SK-N-SH (cell line): ENCODE results near the gene NAA40. TPM values are rescaled to one million over a fixed set of nuclear protein-coding genes. Genes with fewer than 3 reads are reported as not detected.
A peak's percentile ranks its signal among the peaks of the same experiment; 100 is the strongest.
"Not testable (repeated sequence)": the region's sequence is repeated elsewhere in the genome, so short reads cannot be mapped to it uniquely, and the experiment has no call there.

ENCODE experiments used
- CTCF ChIA-PET: fragments of 300-600, 350-600 bp; formaldehyde crosslinking; extraction: SDS; loops from one replicate; lab custom pipeline; 2021; lab: Yijun Ruan, JAX
- POLR2A ChIA-PET: fragments of 350-600 bp; sonication (Branson Sonifier 250); formaldehyde crosslinking; extraction: SDS; loops from one replicate; lab custom pipeline; 2020; ENCODE audit warnings: antibody characterized with exemption, inconsistent platforms; lab: Yijun Ruan, JAX
- DNase-seq: peaks from one replicate; pipeline ENCODE4 v3.0.0; 2012
- H2AFZ ChIP-seq: fragments of 200-600 bp; sonication (generic); 2 replicates; pipeline ENCODE4 v1.8.1; 2016; ENCODE audit warnings: antibody characterized with exemption, mild to moderate bottlenecking, low read depth
- H3F3A ChIP-seq: fragments of 200-600 bp; sonication (generic); replicated peaks from 2 replicates; pipeline ENCODE3; 2016; ENCODE audit warnings: antibody characterized with exemption, mild to moderate bottlenecking; ENCODE audit not compliant: insufficient read depth
- H3K27ac ChIP-seq, 2 experiments: fragments of 200-500 bp in 1 of 2; fragments of 200-600 bp in 1 of 2; sonication (Bioruptor generic) in 1 of 2; sonication (generic), shearing (Covaris generic) in 1 of 2; 2 replicates each; pipeline versions ENCODE4 v1.5.1 to v1.6.1; 2014 to 2016; ENCODE audit warnings: low read depth in 2 of 2, inconsistent platforms in 1 of 2, low read length in 1 of 2, mild to moderate bottlenecking in 1 of 2, mixed read lengths in 1 of 2
- H3K27me3 ChIP-seq: fragments of 200-600 bp; sonication (generic), shearing (Covaris generic); 2 replicates; pipeline ENCODE4 v1.6.1; 2016; ENCODE audit warnings: mixed run types; ENCODE audit not compliant: insufficient read depth
- H3K36me3 ChIP-seq, 2 experiments: fragments of 200-500 bp in 1 of 2; fragments of 200-600 bp in 1 of 2; sonication (Bioruptor generic) in 1 of 2; sonication (generic) in 1 of 2; replicated peaks in 1 of 2; 2 replicates each; pipeline versions ENCODE3 to v1.5.1; 2014 to 2016; ENCODE audit warnings: low read length in 1 of 2, mild to moderate bottlenecking in 1 of 2; ENCODE audit not compliant: insufficient read depth in 2 of 2, control insufficient read depth in 1 of 2
- H3K4me1 ChIP-seq, 2 experiments: fragments of 200-500 bp in 1 of 2; fragments of 200-600 bp in 1 of 2; sonication (Bioruptor generic) in 1 of 2; sonication (generic), shearing (Covaris generic) in 1 of 2; 2 replicates each; pipeline versions ENCODE4 v1.5.1 to v1.6.1; 2014 to 2016; ENCODE audit warnings: low read depth in 1 of 2, low read length in 1 of 2, mixed run types in 1 of 2; ENCODE audit not compliant: insufficient read depth in 2 of 2, control insufficient read depth in 1 of 2
- H3K4me2 ChIP-seq: fragments of 200-600 bp; sonication (generic), shearing (Covaris generic); 2 replicates; pipeline ENCODE4 v1.6.1; 2017; ENCODE audit warnings: mixed run types
- H3K4me3 ChIP-seq, 2 experiments: fragments of 200-500 bp in 1 of 2; fragments of 200-600 bp in 1 of 2; sonication (Bioruptor generic) in 1 of 2; sonication (generic), shearing (Covaris generic) in 1 of 2; 2 replicates each; pipeline versions ENCODE4 v1.5.1 to v1.8.1; 2014 to 2016; ENCODE audit warnings: low read depth in 2 of 2, inconsistent platforms in 1 of 2, low read length in 1 of 2, mild to moderate bottlenecking in 1 of 2, mixed read lengths in 1 of 2, moderate library complexity in 1 of 2
- H3K79me2 ChIP-seq: fragments of 200-600 bp; sonication (generic); 2 replicates; pipeline ENCODE4 v1.8.1; 2017; ENCODE audit warnings: mild to moderate bottlenecking; ENCODE audit not compliant: insufficient read depth
- H3K9ac ChIP-seq: fragments of 200-600 bp; sonication (generic); 2 replicates; pipeline ENCODE4 v1.6.1; 2017; ENCODE audit warnings: mixed run types
- H3K9me2 ChIP-seq: fragments of 200-600 bp; sonication (generic); 2 replicates; pipeline ENCODE4 v1.6.1; 2017; ENCODE audit warnings: mixed run types
- H3K9me3 ChIP-seq: fragments of 200-600 bp; sonication (generic); 2 replicates; pipeline ENCODE4 v1.6.1; 2017; ENCODE audit warnings: mixed run types, mild to moderate bottlenecking, moderate library complexity
- H4K20me1 ChIP-seq: fragments of 200-600 bp; sonication (generic); 2 replicates; pipeline ENCODE4 v1.6.1; 2017; ENCODE audit warnings: mild to moderate bottlenecking, mixed run types; ENCODE audit not compliant: insufficient read depth
- ELF1 ChIP-seq: IDR thresholded peaks from 2 replicates; pipeline ENCODE4 v1.4.0; 2012
- EP300 ChIP-seq, 2 experiments: IDR thresholded peaks; 2 replicates each; pipeline versions ENCODE4 v1.4.0 to v1.6.1; 2012; ENCODE audit warnings: borderline replicate concordance in 1 of 2, low read depth in 1 of 2, low read length in 1 of 2
- FOXJ3 ChIP-seq: sonication (generic); formaldehyde crosslinking; IDR thresholded peaks from 2 replicates; pipeline ENCODE4 v1.5.1; 2020; ENCODE audit warnings: mild to moderate bottlenecking, missing genetic modification reagents
- JUND ChIP-seq: IDR thresholded peaks from 2 replicates; pipeline ENCODE4 v1.4.0; 2012
- MXI1 ChIP-seq: IDR thresholded peaks from 2 replicates; pipeline ENCODE4 v1.6.1; 2012; ENCODE audit warnings: mild to moderate bottlenecking, low read depth, low read length, improper control_type of control experiment
- NFIC ChIP-seq: IDR thresholded peaks from 2 replicates; pipeline ENCODE4 v1.4.0; 2012; ENCODE audit warnings: borderline replicate concordance
- NRF1 ChIP-seq: IDR thresholded peaks from 2 replicates; pipeline ENCODE4 v1.6.1; 2012; ENCODE audit warnings: low read depth, mild to moderate bottlenecking, low read length
- POLR2AphosphoS5 ChIP-seq: IDR thresholded peaks from 2 replicates; pipeline ENCODE4 v1.6.1; 2012; ENCODE audit warnings: low read depth, low read length
- RAD21 ChIP-seq: IDR thresholded peaks from 2 replicates; pipeline ENCODE4 v1.6.1; 2012; ENCODE audit warnings: mild to moderate bottlenecking, low read length
- REST ChIP-seq: IDR thresholded peaks from 2 replicates; pipeline ENCODE4 v1.6.1; 2012; ENCODE audit warnings: mild to moderate bottlenecking, low read depth, low read length, moderate library complexity
- YY1 ChIP-seq: IDR thresholded peaks from 2 replicates; pipeline ENCODE4 v1.4.0; 2012; ENCODE audit warnings: low read depth, mild to moderate bottlenecking
- ZBTB33 ChIP-seq: IDR thresholded peaks from 2 replicates; pipeline ENCODE4 v1.4.0; 2012; ENCODE audit warnings: low read depth, borderline replicate concordance
- WGBS: methylation state at CpG from one replicate; pipeline ENCODE4 v1.1.6; 2017; ENCODE audit warnings: low lambda C conversion rate; 5-methylcytosine and 5-hydroxymethylcytosine counted together
- polyA plus RNA-seq, 3 experiments: library from polyadenylated mRNA; depleted of rRNA; stranded (reverse); fragments of >200 nt; gene quantifications; 2 replicates each; pipeline ENCODE4 v1.2.3, GENCODE V29; 2012
- TF ChIP-seq, protein P1 (sequence below): fragments of 150-350 bp; IDR thresholded peaks from 2 replicates; pipeline ENCODE4 v1.6.1; 2016; ENCODE audit warnings: mild to moderate bottlenecking, low read depth, low read length

The NAA40 gene
- polyA plus RNA-seq, 1 of the 3 experiments (the other 2 are of a cell fraction): 33.0 TPM

DNA sequence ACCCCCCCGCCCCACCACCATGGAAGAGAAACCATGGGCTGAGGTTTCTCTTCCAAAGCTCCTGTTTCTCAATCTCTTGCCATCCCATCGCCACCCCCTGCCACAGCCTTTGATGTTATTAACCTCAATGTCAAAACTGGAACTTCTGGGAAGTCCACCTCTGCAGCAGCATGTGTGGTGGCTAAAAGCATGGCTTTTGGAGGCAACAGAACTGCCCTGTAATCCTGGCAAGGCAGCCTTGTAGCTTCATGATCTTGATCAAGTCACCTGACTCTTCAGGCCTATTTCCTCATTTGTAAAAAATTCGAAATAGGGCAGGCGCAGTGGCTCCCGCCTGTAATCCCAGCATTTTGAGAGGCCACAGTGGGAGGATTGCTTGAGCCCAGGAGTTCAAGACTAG, 32.1 kb downstream of the NAA40 start:
- TF ChIP-seq REST (no peak), NFIC (no peak), EP300 (IDR thresholded peaks at IDR 0.05; ENCODE audit: borderline replicate concordance in 1 of 2, low read depth in 1 of 2, low read length in 1 of 2) (no peak), NRF1 (no peak), YY1 (no peak), MXI1 (no peak), FOXJ3 (CRISPR knock-in tag) (no peak), ZBTB33 (no peak), ELF1 (no peak), JUND (no peak), RAD21 (no peak), POLR2AphosphoS5 (no peak)
- TF ChIP-seq, protein P1, sequence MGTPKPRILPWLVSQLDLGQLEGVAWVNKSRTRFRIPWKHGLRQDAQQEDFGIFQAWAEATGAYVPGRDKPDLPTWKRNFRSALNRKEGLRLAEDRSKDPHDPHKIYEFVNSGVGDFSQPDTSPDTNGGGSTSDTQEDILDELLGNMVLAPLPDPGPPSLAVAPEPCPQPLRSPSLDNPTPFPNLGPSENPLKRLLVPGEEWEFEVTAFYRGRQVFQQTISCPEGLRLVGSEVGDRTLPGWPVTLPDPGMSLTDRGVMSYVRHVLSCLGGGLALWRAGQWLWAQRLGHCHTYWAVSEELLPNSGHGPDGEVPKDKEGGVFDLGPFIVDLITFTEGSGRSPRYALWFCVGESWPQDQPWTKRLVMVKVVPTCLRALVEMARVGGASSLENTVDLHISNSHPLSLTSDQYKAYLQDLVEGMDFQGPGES: no peak
- Histone ChIP-seq H4K20me1 (peaks cover 6% of the 10 kb centered on the region), H3K27me3 (no peaks in the 10 kb centered on the region), H3K4me1 (peaks cover 3 to 5% of the 10 kb centered on the region in 2 experiments; a peak in 2 of 4 replicates), H3K9me3 (no peaks in the 10 kb centered on the region), H3K79me2 (peaks cover 14% of the 10 kb centered on the region), H3K4me2 (no peak overlapping the region), H3K9ac (no peak overlapping the region), H3F3A (no peaks in the 10 kb centered on the region), H3K27ac (no peak overlapping the region), H3K9me2 (no peaks in the 10 kb centered on the region), H3K36me3 (no peaks in the 10 kb centered on the region), H3K4me3 (no peak overlapping the region), H2AFZ (no peak overlapping the region)
- DNase-seq: no peak
- 81% methylated on average over 5 of the region's 5 CpGs for WGBS
- CTCF ChIA-PET: interaction anchor here (0.8 to 3.1 kb wide), 4 partner anchors 13 to 203 kb away, joined by 3 to 9 read pairs (median 4); partner anchors contain the start of gene ZFTA
- POLR2A ChIA-PET: no interaction called here

GRCh38 chr11:63973912-63974258, 35.1 kb downstream of the NAA40 start:
- not testable (repeated sequence) for H3K9me3 ChIP-seq, H3K27me3 ChIP-seq, H3K4me2 ChIP-seq, H3K27ac ChIP-seq, H3K4me3 ChIP-seq, H3K9me2 ChIP-seq, H3K9ac ChIP-seq, DNase-seq, H3F3A ChIP-seq, H3K36me3 ChIP-seq
- WGBS: 62% methylated on average over 18 of the region's 18 CpGs
- Histone ChIP-seq H3K79me2 (peaks cover 44% of the 10 kb centered on the region), H4K20me1 (peaks cover 12% of the 10 kb centered on the region), H2AFZ (peak overlapping the region; percentile 30; the same call in 1 of the 2 replicates), H3K4me1 (peaks cover 11 to 15% of the 10 kb centered on the region in 2 experiments; a peak in 2 of 4 replicates)
- CTCF ChIA-PET: interaction anchor here (0.7 to 1.9 kb wide), 7 partner anchors 11 to 277 kb away, joined by 3 to 6 read pairs (median 4); partner anchors contain the start of genes PLCB3 and ZFTA
- POLR2A ChIA-PET: interaction anchor here (0.7 to 1.3 kb wide), 4 partner anchors 27 to 67 kb away, joined by 3 to 4 read pairs (median 4); no protein-coding TSS in a partner anchor
